ENCODE results near the gene RNASE1.

The RNASE1 gene

DNA sequence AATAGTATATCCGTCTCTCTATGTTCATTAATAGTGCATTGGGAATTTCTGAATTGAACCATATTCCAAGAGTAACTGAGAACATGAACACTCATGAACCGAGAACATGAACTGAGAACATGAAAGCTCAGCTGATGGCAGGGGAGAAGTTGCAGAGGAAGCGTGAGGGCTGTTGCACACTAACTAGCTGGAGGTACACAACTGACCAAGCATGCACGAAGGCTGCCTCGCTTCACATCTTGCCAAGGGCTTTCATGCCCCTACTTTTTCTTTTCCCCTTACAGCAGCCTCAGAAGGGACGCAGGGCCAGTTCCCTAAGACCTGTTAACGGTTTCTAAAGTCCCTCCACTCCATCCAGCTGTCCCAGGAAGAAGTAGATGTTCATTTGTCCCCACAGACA is 4.3 kb downstream of the RNASE1 start:
- no peak for TF ChIP-seq CTCF (IDR thresholded peaks at IDR 0.05)
- Mint-ChIP-seq H3K4me1 (peaks cover 57% of the 10 kb centered on the region), H3K9me3 (no peaks in the 10 kb centered on the region), H3K4me3 (no peak overlapping the region), H3K27me3 (ENCODE audit: low read depth, poor library complexity) (no peaks in the 10 kb centered on the region), H3K27ac (peak overlapping the region; percentile 70), H3K36me3 (ENCODE audit: low read depth) (no peaks in the 10 kb centered on the region)
- DNase-seq: no peak

DNA sequence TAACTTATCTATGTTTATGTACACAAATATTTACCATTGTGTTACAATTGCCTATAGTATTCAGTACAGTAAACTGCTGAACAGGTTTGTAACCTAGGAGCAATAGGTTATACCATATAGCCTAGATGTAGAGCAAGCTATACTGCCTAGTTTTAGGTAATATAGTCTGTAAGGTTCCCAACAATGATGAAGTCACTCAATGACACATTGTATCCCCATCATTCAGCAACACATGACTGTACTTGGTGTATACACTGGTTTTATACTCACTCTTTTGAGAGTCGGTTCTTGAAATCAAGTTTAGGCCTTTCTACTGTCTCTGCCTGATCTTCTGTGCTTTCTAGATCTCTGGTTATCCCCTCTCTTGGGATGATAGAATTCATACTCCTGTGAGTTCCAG is 5.5 kb downstream of the RNASE1 start:
- Mint-ChIP-seq H3K4me1 (peaks cover 47% of the 10 kb centered on the region), H3K9me3 (no peaks in the 10 kb centered on the region), H3K36me3 (ENCODE audit: low read depth) (no peaks in the 10 kb centered on the region), H3K4me3 (no peak overlapping the region), H3K27ac (no peak overlapping the region), H3K27me3 (ENCODE audit: low read depth, poor library complexity) (no peaks in the 10 kb centered on the region)
- DNase-seq: no peak
- no peak for TF ChIP-seq CTCF (IDR thresholded peaks at IDR 0.05)

DNA sequence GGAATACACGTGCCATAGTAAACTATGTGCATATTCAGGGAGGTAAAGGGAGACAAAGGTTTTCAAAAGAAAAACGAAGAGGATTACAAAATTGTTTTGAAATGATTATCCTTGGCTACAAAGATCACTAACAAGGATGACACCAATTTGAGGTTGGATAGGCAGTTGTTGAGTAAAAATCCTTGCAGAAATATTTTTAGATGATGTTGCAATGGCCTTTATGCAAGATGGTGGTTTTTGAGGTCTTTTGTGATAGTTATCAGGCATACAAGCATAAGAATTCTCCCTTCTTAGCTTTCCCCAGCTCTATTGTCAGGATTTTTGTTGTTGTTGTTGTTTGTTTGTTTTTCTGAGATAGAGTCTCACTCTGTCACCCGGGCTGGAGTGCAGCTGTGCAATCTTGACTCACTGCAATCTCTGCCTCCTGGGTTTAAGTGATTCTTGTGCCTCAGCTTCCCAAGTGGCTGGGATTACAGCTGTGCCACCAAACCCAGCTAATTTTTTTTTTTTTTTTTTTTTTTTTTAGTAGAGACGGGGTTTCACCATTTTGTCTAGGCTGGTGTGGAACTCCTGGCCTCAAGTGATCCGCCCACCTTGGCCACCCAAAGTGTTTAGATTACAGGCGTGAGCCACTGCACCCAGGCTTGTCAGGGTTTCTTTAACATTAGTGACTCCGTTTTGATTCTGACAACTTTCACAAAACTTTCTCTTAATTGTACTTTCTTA is 7.8 kb downstream of the RNASE1 start:
- peaks cover 36% of the 10 kb centered on the region for H3K4me1 Mint-ChIP-seq
- H3K4me3 Mint-ChIP-seq: no peak overlapping the region
- H3K27ac Mint-ChIP-seq: peak overlapping the region; percentile 57
- H3K27me3 Mint-ChIP-seq (ENCODE audit: low read depth, poor library complexity): no peaks in the 10 kb centered on the region
- no peak for DNase-seq
- H3K36me3 Mint-ChIP-seq (ENCODE audit: low read depth): no peaks in the 10 kb centered on the region
- H3K9me3 Mint-ChIP-seq: no peaks in the 10 kb centered on the region
- no peak for TF ChIP-seq CTCF (IDR thresholded peaks at IDR 0.05)

- Mint-ChIP-seq H3K27ac (no peak overlapping the region), H3K36me3 (ENCODE audit: low read depth) (no peaks in the 10 kb centered on the region), H3K9me3 (peaks cover 5% of the 10 kb centered on the region), H3K4me3 (no peak overlapping the region), H3K27me3 (ENCODE audit: low read depth, poor library complexity) (no peaks in the 10 kb centered on the region), H3K4me1 (peaks cover 18% of the 10 kb centered on the region)
- no peak for TF ChIP-seq CTCF (IDR thresholded peaks at IDR 0.05)
- DNase-seq: no peak
Measured at GRCh38 chr14:20792556-20792955, 10.1 kb downstream of the RNASE1 start.

DNA sequence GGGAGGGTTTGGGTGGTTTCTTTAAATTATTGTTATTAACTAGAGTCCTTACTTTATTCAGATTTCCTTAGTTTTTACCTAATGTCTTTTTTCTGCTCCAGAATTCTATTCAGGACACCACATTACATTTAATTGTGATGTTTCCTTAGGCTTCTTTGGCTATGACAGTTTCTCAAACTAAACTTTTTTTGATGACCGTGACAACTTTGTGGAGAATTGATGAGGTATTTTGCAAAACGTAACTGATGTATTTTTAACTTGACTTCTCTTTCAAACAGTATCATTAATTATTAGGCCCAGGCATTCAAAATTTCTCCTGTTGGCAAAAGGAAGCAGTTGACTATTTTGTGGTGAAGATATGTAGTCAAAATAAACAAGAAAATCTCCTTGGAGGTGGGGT is 11.0 kb downstream of the RNASE1 start:
- peaks cover 18% of the 10 kb centered on the region for H3K4me1 Mint-ChIP-seq
- H3K36me3 Mint-ChIP-seq (ENCODE audit: low read depth): peaks cover 3% of the 10 kb centered on the region
- no peaks in the 10 kb centered on the region for H3K27me3 Mint-ChIP-seq (ENCODE audit: low read depth, poor library complexity)
- no peak for TF ChIP-seq CTCF (IDR thresholded peaks at IDR 0.05)
- no peak overlapping the region for H3K27ac Mint-ChIP-seq
- H3K9me3 Mint-ChIP-seq: peaks cover 10% of the 10 kb centered on the region
- no peak for DNase-seq
- no peak overlapping the region for H3K4me3 Mint-ChIP-seq

DNA sequence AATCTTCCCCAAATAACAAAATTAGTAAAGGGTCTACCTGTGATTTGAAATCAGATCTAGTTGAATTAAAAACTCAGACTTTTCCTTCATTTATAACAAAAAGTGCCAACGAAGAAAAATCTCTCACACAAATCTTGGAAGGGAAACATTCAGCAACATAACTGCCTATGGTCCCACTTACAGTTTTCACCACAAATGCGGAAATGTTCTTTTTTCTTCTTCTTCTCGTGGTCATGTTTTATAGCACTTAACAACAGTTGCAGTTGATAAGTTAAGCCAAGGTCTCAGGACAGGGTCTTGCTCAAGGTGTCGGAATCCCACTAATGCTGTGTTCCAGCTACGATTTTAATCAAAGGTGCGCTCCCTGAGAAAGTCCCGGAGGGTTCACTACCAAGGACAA is 11.5 kb downstream of the RNASE1 start:
- Mint-ChIP-seq H3K4me1 (peaks cover 18% of the 10 kb centered on the region), H3K27ac (peak overlapping the region; percentile 63), H3K9me3 (peaks cover 14% of the 10 kb centered on the region), H3K36me3 (ENCODE audit: low read depth) (peaks cover 7% of the 10 kb centered on the region), H3K27me3 (ENCODE audit: low read depth, poor library complexity) (no peaks in the 10 kb centered on the region), H3K4me3 (no peak overlapping the region)
- no peak for DNase-seq
- TF ChIP-seq CTCF (IDR thresholded peaks at IDR 0.05): no peak
